Stomach (tissue), 19 donors: ENCODE results near the gene CDK11A. TPM values are rescaled to one million over a fixed set of nuclear protein-coding genes. Genes with fewer than 3 reads are reported as not detected.
"Not testable (repeated sequence)": the region's sequence is repeated elsewhere in the genome, so short reads cannot be mapped to it uniquely, and the experiment has no call there.

Experiments
- DNase-seq, 2 donors: peaks; one replicate each; pipeline versions ENCODE4 v3.0.0 to v3.0.0-alpha.2; 2013 to 2019
- H3K27ac ChIP-seq, 5 donors: fragments of 200-600 bp in 4 of 5; sonication (generic) in 4 of 5; one replicate each; pipeline ENCODE4 v1.5.1; 2013 to 2019; ENCODE audit warnings: mild to moderate bottlenecking in 1 of 5, moderate library complexity in 1 of 5
- H3K27me3 ChIP-seq, 3 donors: fragments of 200-600 bp; sonication (generic); one replicate each; pipeline ENCODE4 v1.5.1; 2017 to 2019; ENCODE audit warnings: mixed run types in 1 of 3
- H3K36me3 ChIP-seq, 4 donors: fragments of 200-600 bp; sonication (generic); 1 replicate in 3 of 4; 2 replicates in 1 of 4; pipeline ENCODE4 v1.5.1; 2016 to 2019
- H3K4me1 ChIP-seq, 4 donors: fragments of 200-600 bp; sonication (generic); one replicate each; pipeline ENCODE4 v1.5.1; 2016 to 2019
- H3K4me3 ChIP-seq, 4 donors: fragments of 200-600 bp; sonication (generic) in 3 of 4; one replicate each; pipeline ENCODE4 v1.5.1; 2016 to 2019; ENCODE audit warnings: mild to moderate bottlenecking in 1 of 4
- H3K9me3 ChIP-seq, 4 donors: fragments of 200-600 bp; sonication (generic); one replicate each; pipeline ENCODE4 v1.5.1; 2016 to 2019
- EP300 ChIP-seq: sonication (generic); formaldehyde crosslinking; IDR thresholded peaks from one replicate; pipeline ENCODE4 v1.6.1; 2017; ENCODE audit warnings: antibody characterized with exemption
- POLR2A ChIP-seq, 4 donors: fragments of 450-650 bp; IDR thresholded peaks; one replicate each; pipeline ENCODE4 v1.6.1; 2016; ENCODE audit warnings: antibody characterized with exemption in 4 of 4, control low read depth in 2 of 4, mild to moderate bottlenecking in 1 of 4, moderate library complexity in 1 of 4
- POLR2AphosphoS5 ChIP-seq, 3 donors: sonication (generic); formaldehyde crosslinking; IDR thresholded peaks; one replicate each; pipeline ENCODE4 v1.6.1; 2016; ENCODE audit warnings: antibody characterized with exemption in 3 of 3
- WGBS, 5 donors: extraction: QIAGEN DNeasy Blood & Tissue Kit in 3 of 5; methylation state at CpG; one replicate each; pipeline versions ENCODE4 v1.1.5 to v1.1.7; 2013 to 2018; 5-methylcytosine and 5-hydroxymethylcytosine counted together
- intact Hi-C: fragments of 100-400 bp; cut with DNase I; formaldehyde crosslinking; loops from one replicate; pipeline ENCODE4 v1.15.1; 2023; ENCODE audit warnings: low total_unique reads
- long read RNA-seq, 10 donors: transcript quantifications; one replicate each; lab custom pipeline, GENCODE V29; 2026
- polyA plus RNA-seq, 3 donors: library from polyadenylated mRNA; stranded (reverse); fragments of 200-250 nt; gene quantifications; one replicate each; pipeline ENCODE4 v1.2.3, GENCODE V29; 2013
- total RNA-seq, 5 donors: library from RNA; depleted of rRNA; stranded (reverse); fragments of >200 nt; gene quantifications; one replicate each; pipeline versions ENCODE4 v1.1.0 to v1.2.3, GENCODE V29; 2014 to 2016
- TF ChIP-seq, protein P1 (sequence below), 7 experiments: fragments of 450-650 bp in 4 of 7; fragments of 200-600 bp in 3 of 7; sonication (generic) in 3 of 7; IDR thresholded peaks; one replicate each; pipeline ENCODE4 v1.5.1; 2016 to 2019; ENCODE audit warnings: antibody characterized with exemption in 7 of 7, control low read depth in 2 of 7, mild to moderate bottlenecking in 1 of 7
- donor health status: healthy with polysubstance abuse.
- donor health status: Bipolar disorder and iron deficiency.
- donor health status: healthy.

Gene CDK11A
- total RNA-seq = 100 to 1,000 TPM in 3 of 5 donors, 10 to 100 TPM in 2; 46.1 to 233 (median 126) TPM
- 10 to 100 TPM; 27.3 to 68.7 (median 31.6) TPM for polyA plus RNA-seq
- long read RNA-seq, donor 1 = 0 reads
- long read RNA-seq, donor 2 = 0 reads
- long read RNA-seq, donor 3 = 0 reads
- long read RNA-seq, donor 4, partial matches to known transcripts = 0 of 1 reads
- long read RNA-seq, donor 4, other reads (novel, unspliced or antisense) = 0 of 1 reads
- long read RNA-seq, donor 5, partial matches to known transcripts = 6 of 6 reads
- long read RNA-seq, donor 5, other reads (novel, unspliced or antisense) = 0 of 6 reads
- long read RNA-seq, donor 6 = 0 reads
- long read RNA-seq, donor 7 = 0 reads
- long read RNA-seq, donor 8, partial matches to known transcripts = 8 of 9 reads
- long read RNA-seq, donor 8, other reads (novel, unspliced or antisense) = 0 of 9 reads
- long read RNA-seq, donor 9, partial matches to known transcripts = 6 of 8 reads
- long read RNA-seq, donor 9, other reads (novel, unspliced or antisense) = 0 of 8 reads
- long read RNA-seq, donor 10 = 0 reads

DNA sequence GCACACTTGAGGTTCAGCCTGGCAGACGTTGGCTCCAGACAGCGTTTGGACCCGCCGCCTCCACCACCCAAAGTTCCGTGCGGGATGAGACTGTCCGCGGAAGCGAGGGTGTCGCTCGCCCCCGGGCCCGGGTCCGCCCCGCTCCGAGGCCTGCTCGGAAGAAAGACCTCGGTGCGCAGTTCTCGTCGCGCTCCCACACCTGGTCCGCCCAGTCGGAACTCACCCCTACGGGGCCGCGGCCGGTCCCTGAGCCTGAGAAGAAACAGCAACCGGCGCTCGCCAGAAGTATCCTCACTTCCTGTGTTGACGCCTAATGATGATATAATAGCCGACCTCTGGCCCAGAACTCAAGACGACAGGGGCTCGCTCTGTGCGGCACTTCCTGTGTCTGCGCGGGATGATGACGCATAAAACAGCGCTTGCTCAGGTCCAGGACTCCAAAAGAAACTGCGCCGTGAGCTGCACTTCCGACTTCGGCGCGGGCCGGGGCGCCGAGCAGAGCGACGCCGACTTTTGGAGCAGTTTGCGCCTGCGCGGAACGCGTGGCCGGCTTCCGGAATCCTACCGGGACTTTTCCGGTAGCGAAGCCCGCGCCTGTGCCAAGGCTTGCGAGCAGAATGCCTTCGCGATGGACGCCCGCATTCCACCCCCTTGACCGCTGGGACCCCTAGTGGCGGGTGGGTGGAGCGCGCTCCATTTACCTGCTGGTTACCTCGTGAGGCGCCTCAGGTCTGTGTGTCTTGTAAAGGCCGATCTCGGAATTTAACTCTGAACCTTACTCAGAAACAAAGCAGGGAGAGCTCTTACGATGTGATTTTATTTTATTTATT is at the start of gene CDK11A:
Gene CDK11A, minus strand, starts transcription at position 323 of the 830 bp plus-strand sequence. CDS start 1,539 bp downstream, outside the sequence.
- DNase-seq = peak; percentile 97 to 100
- not testable (repeated sequence) for H3K9me3 ChIP-seq

DNA sequence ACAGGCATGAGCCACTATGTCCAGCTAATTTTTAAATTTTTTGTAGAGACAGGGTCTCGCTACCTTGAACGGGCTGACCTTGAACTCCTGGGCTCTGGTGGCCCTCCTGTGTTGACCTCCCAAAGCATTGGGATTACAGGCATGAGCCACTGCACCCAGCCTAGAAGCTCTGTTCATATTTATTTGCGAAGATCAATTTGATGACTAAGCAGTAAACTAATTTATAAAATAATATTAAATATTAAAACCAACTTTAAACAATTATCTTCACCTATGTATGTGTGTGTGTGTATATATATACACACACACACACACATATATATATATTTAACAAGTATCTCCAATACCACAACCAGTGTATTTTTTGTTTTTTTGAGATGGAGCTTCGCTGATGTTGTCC is 49.7 kb upstream of the CDK11A start:
- WGBS, 5 donors = 92 to 100% (median 98%) methylated on average over 4 of the region's 4 CpGs
- no peak for DNase-seq
- Histone ChIP-seq H3K27me3 (no peaks in the 10 kb centered on the region), H3K4me3 (no peak overlapping the region), H3K9me3 (peaks cover 0 to 7% (median 3%) of the 10 kb centered on the region in 4 donors), H3K27ac (no peak overlapping the region), H3K4me1 (peaks cover 29 to 43% (median 41%) of the 10 kb centered on the region in 4 donors), H3K36me3 (peaks cover 15 to 50% (median 29%) of the 10 kb centered on the region in 4 donors)
- TF ChIP-seq POLR2A (IDR thresholded peaks at IDR 0.05) = no peak
- TF ChIP-seq, protein P1, sequence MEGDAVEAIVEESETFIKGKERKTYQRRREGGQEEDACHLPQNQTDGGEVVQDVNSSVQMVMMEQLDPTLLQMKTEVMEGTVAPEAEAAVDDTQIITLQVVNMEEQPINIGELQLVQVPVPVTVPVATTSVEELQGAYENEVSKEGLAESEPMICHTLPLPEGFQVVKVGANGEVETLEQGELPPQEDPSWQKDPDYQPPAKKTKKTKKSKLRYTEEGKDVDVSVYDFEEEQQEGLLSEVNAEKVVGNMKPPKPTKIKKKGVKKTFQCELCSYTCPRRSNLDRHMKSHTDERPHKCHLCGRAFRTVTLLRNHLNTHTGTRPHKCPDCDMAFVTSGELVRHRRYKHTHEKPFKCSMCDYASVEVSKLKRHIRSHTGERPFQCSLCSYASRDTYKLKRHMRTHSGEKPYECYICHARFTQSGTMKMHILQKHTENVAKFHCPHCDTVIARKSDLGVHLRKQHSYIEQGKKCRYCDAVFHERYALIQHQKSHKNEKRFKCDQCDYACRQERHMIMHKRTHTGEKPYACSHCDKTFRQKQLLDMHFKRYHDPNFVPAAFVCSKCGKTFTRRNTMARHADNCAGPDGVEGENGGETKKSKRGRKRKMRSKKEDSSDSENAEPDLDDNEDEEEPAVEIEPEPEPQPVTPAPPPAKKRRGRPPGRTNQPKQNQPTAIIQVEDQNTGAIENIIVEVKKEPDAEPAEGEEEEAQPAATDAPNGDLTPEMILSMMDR (IDR thresholded peaks at IDR 0.05) = no peak
- no peak for TF ChIP-seq EP300
- no peak for TF ChIP-seq POLR2AphosphoS5 (IDR thresholded peaks at IDR 0.05)
- intact Hi-C loops = no loop called here

More for the DNA sequence above, at the start of gene CDK11A:
- H3K36me3 ChIP-seq = peaks cover 11 to 23% (median 18%) of the 10 kb centered on the region in 4 donors
- peaks cover 0 to 23% (median 4%) of the 10 kb centered on the region in 4 donors for H3K4me1 ChIP-seq
- peak; percentile 80 to 95 (median 87) for TF ChIP-seq POLR2AphosphoS5 (IDR thresholded peaks at IDR 0.05)
- TF ChIP-seq, protein P1 (IDR thresholded peaks at IDR 0.05) = peak in 4 of 7 experiments; percentile 15 to 59 (median 38)
- peak in 1 of 4 donors; percentile 63 for TF ChIP-seq POLR2A (IDR thresholded peaks at IDR 0.05)
- peak within 1 kb of the TSS; percentile 89 to 93 (median 91) for H3K27ac ChIP-seq
- intact Hi-C loops, H3K27me3 ChIP-seq: not testable (repeated sequence)
- H3K4me3 ChIP-seq = peak within 1 kb of the TSS; percentile 47 to 65 (median 60)
- 0 to 1% (median 0%) methylated on average over 6 to 59 of the region's 78 CpGs for WGBS, 5 donors

DNA sequence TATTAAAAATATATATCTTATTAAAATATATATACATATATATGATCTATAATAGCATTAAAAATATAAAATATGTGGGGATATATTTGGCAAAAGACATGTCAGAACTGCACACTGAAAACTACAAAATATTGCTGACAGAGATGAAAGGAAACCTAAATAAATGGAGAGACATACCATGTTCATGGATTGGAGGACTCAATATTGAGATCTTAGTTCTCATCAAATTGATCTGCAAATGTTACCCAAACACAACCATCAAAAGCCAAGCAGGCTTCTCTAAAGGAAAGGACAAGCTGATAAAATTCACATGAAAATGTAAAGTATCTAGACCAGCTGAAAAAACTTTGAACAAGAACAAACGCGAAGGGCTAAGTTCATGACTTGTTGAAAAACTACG is 46.9 kb upstream of the CDK11A start:
- DNase-seq = no peak
- TF ChIP-seq POLR2A (IDR thresholded peaks at IDR 0.05) (no peak), POLR2AphosphoS5 (IDR thresholded peaks at IDR 0.05) (no peak), EP300 (no peak)
- TF ChIP-seq, protein P1 (IDR thresholded peaks at IDR 0.05) = no peak
- intact Hi-C loops = no loop called here
- no peak overlapping the region for H3K27ac ChIP-seq
- no peaks in the 10 kb centered on the region for H3K27me3 ChIP-seq
- peaks cover 0 to 7% (median 3%) of the 10 kb centered on the region in 4 donors for H3K9me3 ChIP-seq
- peaks cover 10 to 22% (median 20%) of the 10 kb centered on the region in 4 donors for H3K4me1 ChIP-seq
- no peak overlapping the region for H3K4me3 ChIP-seq
- 93 to 99% (median 95%) methylated on average over 3 of the region's 3 CpGs for WGBS, 5 donors
- H3K36me3 ChIP-seq = peaks cover 15 to 64% (median 47%) of the 10 kb centered on the region in 4 donors

DNA sequence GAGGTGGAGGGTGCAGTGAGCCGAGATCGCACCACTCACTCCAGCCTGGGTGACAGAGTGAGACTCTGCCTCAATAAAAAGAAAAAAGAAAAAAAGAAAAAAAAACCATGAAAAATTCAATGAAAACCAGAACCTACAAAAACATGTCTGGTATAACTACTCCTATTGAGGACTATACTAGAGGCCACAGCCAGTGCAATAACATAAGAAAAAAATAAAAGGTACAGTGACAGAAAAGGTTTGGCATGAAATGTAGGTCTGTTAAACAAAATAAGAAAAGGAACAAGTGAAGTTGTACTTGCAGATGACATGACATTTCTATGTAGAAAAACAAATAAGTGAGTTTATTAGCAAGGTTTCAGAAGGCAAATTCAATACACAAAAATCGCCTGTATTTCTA is 45.9 kb upstream of the CDK11A start:
- Histone ChIP-seq H3K27ac (no peak overlapping the region), H3K27me3 (no peaks in the 10 kb centered on the region), H3K4me1 (peaks cover under 1 to 13% (median 10%) of the 10 kb centered on the region in 4 donors), H3K36me3 (peaks cover 15 to 66% (median 51%) of the 10 kb centered on the region in 4 donors), H3K4me3 (no peak overlapping the region), H3K9me3 (peaks cover 0 to 7% (median 3%) of the 10 kb centered on the region in 4 donors)
- WGBS, 5 donors = 93 to 100% (median 95%) methylated on average over 3 of the region's 3 CpGs
- DNase-seq = no peak
- TF ChIP-seq POLR2A (IDR thresholded peaks at IDR 0.05) (no peak), POLR2AphosphoS5 (IDR thresholded peaks at IDR 0.05) (no peak), EP300 (no peak)
- TF ChIP-seq, protein P1 (IDR thresholded peaks at IDR 0.05) = no peak
- intact Hi-C loops = no loop called here
